ENCODE results near the gene KIAA1191. TPM values are rescaled to one million over a fixed set of nuclear protein-coding genes. Genes with fewer than 3 reads are reported as not detected.

The KIAA1191 gene
- total RNA-seq, 1 donor from 2014 or later, result 92.6 TPM

- ATAC-seq (no peak), DNase-seq (no peak)
- peak overlapping the region; percentile 96 for H3K27ac ChIP-seq
- no peaks in the 10 kb centered on the region for H3K9me3 ChIP-seq
- peaks cover 7% of the 10 kb centered on the region for H3K4me1 ChIP-seq
- H3K36me3 ChIP-seq, result peaks cover 40% of the 10 kb centered on the region
- no peaks in the 10 kb centered on the region for H3K27me3 ChIP-seq
- H3K4me3 ChIP-seq, result peak overlapping the region; percentile 87
- intact Hi-C loops (cut with DNase I), result no loop called here
- TF ChIP-seq, protein P1, sequence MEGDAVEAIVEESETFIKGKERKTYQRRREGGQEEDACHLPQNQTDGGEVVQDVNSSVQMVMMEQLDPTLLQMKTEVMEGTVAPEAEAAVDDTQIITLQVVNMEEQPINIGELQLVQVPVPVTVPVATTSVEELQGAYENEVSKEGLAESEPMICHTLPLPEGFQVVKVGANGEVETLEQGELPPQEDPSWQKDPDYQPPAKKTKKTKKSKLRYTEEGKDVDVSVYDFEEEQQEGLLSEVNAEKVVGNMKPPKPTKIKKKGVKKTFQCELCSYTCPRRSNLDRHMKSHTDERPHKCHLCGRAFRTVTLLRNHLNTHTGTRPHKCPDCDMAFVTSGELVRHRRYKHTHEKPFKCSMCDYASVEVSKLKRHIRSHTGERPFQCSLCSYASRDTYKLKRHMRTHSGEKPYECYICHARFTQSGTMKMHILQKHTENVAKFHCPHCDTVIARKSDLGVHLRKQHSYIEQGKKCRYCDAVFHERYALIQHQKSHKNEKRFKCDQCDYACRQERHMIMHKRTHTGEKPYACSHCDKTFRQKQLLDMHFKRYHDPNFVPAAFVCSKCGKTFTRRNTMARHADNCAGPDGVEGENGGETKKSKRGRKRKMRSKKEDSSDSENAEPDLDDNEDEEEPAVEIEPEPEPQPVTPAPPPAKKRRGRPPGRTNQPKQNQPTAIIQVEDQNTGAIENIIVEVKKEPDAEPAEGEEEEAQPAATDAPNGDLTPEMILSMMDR (IDR thresholded peaks at IDR 0.05), result no peak
These were observed 26.5 kb upstream of the KIAA1191 start for GRCh38 chr5:176388003-176388443.

DNA sequence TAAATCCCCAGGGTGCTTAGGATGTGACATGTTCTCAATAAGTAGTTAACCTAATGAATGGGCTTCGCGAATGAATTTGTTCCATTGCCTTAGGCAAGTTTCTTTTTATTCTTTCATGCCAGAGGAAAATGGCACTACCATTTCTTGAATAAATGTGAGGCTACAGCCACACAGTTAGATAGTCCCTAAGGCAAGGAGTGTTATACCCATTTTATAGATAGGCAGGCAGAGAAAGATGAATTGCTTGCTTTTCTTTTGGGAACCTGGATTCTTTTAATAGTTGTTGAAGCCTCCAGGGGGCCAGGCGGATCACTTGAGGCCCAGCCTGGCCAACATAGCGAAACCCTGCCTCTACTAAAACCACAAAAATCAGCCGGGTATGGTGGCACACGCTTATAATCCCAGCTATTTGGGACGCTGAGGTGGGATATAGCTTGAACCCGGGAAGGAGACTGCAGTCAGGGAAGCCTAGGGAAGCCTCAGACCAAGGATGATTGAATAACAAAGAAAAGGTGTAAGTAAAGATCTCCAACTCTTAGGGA, 25.9 kb upstream of the KIAA1191 start:
- H3K4me3 ChIP-seq, result peak overlapping the region; percentile 87
- DNase-seq (no peak), ATAC-seq (no peak)
- peaks cover 7% of the 10 kb centered on the region for H3K4me1 ChIP-seq
- no peak overlapping the region for H3K27ac ChIP-seq
- H3K9me3 ChIP-seq, result no peaks in the 10 kb centered on the region
- peaks cover 44% of the 10 kb centered on the region for H3K36me3 ChIP-seq
- TF ChIP-seq, protein P1 (IDR thresholded peaks at IDR 0.05), result no peak
- H3K27me3 ChIP-seq, result no peaks in the 10 kb centered on the region
- intact Hi-C loops (cut with DNase I), result no loop called here

DNA sequence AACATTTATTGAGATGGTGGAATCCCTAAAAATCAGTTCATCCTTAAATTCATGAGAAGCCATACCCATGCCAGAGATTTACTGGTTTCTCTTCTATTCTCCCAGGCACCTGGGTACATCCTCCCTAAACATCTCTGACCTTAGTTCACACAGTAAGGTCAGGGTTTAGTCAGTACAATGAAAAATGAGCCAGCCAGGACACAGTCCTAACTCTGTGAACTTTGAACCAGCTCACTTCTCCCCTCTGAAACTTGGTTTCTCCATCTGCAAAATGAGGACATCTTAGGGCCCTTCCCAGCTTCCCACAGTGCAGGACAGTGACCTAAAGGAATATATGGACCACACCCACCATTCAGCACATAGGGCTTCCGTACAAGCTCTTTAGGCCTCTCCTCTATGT, 24.9 kb upstream of the KIAA1191 start:
- no peak overlapping the region for H3K4me3 ChIP-seq
- ATAC-seq, result no peak
- TF ChIP-seq, protein P1 (IDR thresholded peaks at IDR 0.05), result no peak
- peaks cover 39% of the 10 kb centered on the region for H3K36me3 ChIP-seq
- intact Hi-C loops (cut with DNase I), result no loop called here
- H3K27ac ChIP-seq, result no peak overlapping the region
- peaks cover 7% of the 10 kb centered on the region for H3K4me1 ChIP-seq
- no peaks in the 10 kb centered on the region for H3K9me3 ChIP-seq
- H3K27me3 ChIP-seq, result no peaks in the 10 kb centered on the region
- no peak for DNase-seq

DNA sequence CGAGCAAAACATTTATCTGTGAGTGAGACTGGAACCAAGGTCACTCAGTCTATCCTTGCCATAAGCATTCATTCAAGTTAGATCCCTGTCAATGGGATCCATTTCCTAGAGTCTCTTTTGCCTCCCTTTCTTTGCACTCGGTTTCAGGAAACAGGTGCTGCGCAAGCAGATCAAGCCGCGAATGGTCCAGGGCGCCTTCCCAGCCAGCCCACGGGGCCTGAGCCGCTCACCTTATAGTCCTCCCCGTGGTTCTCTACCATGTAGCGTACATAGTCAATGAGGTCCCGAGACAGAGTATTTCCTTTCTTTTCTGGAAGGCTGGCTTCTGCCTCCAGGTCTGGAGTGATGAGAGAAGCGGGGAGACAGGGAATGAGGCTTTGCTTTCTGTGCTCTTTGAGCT, 23.4 kb upstream of the KIAA1191 start:
- DNase-seq, result no peak

DNA sequence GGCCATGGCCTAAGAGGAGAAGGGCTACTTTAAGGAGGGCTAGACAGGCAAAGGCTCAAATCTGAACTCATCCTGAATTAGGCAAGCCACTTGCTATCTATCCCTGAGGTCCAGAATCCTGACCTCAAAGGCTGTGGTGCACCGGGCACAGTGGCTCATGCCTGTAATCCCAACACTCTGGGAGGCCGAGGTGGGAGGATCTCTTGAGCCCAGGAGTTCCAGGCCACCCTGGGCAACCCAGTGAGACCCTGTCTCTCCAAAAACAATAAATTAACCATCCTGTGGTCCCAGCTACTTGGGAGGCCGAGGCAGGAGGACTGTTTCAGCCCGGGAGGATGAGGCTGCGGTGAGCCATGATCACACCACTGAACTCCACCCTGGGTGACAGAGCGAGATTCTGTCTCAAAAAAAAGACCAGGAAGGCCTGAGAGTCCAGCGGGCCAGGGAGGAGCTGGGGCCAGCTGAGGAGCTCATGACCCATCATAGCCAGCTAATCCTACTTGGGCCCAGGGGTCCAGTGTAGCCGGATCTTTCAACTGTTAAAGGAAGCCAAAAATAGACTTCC, 22.9 kb upstream of the KIAA1191 start:
- Histone ChIP-seq H3K36me3 (peaks cover 39% of the 10 kb centered on the region), H3K4me3 (no peak overlapping the region), H3K27ac (no peak overlapping the region), H3K27me3 (no peaks in the 10 kb centered on the region), H3K4me1 (peaks cover under 1% of the 10 kb centered on the region), H3K9me3 (no peaks in the 10 kb centered on the region)
- TF ChIP-seq, protein P1 (IDR thresholded peaks at IDR 0.05), result no peak
- ATAC-seq (no peak), DNase-seq (no peak)
- intact Hi-C loops (cut with DNase I), result no loop called here

More for the DNA sequence above, 23.4 kb upstream of the KIAA1191 start:
- TF ChIP-seq, protein P1 (IDR thresholded peaks at IDR 0.05), result no peak
- peaks cover 6% of the 10 kb centered on the region for H3K4me1 ChIP-seq
- H3K27me3 ChIP-seq, result no peaks in the 10 kb centered on the region
- intact Hi-C loops (cut with DNase I), result no loop called here
- no peak overlapping the region for H3K4me3 ChIP-seq
- no peak for ATAC-seq
- no peaks in the 10 kb centered on the region for H3K9me3 ChIP-seq
- peaks cover 39% of the 10 kb centered on the region for H3K36me3 ChIP-seq
- no peak overlapping the region for H3K27ac ChIP-seq
